H1 (cell line): ENCODE measurements around the gene KIF5A. TPM values are rescaled to one million over a fixed set of nuclear protein-coding genes. Genes with fewer than 3 reads are reported as not detected.

Source experiments
- CTCF ChIA-PET: fragments of 300-600 bp; sonication (Branson Sonifier 250); formaldehyde crosslinking; loops from one replicate; lab custom pipeline; 2021; ENCODE audit not compliant: partially characterized antibody; lab: Charles Lee
- POLR2A ChIA-PET: fragments of 300-600 bp; sonication (Branson Sonifier 250); formaldehyde crosslinking; loops from one replicate; lab custom pipeline; 2021; ENCODE audit warnings: inconsistent platforms; ENCODE audit not compliant: partially characterized antibody; lab: Charles Lee
- DNase-seq, 2 experiments: peaks; one replicate each; pipeline versions ENCODE4 v3.0.0 to v3.0.0-alpha.2; 2010 to 2022; ENCODE audit warnings: low spot score in 2 of 2, low read depth in 1 of 2, mixed read lengths in 1 of 2
- FAIRE-seq: peaks from 2 replicates; lab custom pipeline; 2011; peaks lifted over from hg19 to GRCh38; lab: Jason Lieb, UNC
- H2AFZ ChIP-seq: 2 replicates; pipeline ENCODE4 v1.8.1; 2012; ENCODE audit warnings: low read length, inconsistent platforms
- H2AK5ac ChIP-seq: 2 replicates; pipeline ENCODE4 v1.6.1; 2013; ENCODE audit warnings: low read depth, low read length
- H2BK120ac ChIP-seq: replicated peaks from 2 replicates; pipeline ENCODE3; 2013; ENCODE audit warnings: low read depth, low read length, inconsistent platforms
- H2BK12ac ChIP-seq: 2 replicates; pipeline ENCODE4 v1.6.1; 2013; ENCODE audit warnings: low read depth, low read length
- H2BK15ac ChIP-seq: 2 replicates; pipeline ENCODE4 v1.6.1; 2013; ENCODE audit warnings: low read length
- H2BK20ac ChIP-seq: 2 replicates; pipeline ENCODE4 v1.6.1; 2013; ENCODE audit warnings: low read length
- H2BK5ac ChIP-seq: 2 replicates; pipeline ENCODE4 v1.6.1; 2013; ENCODE audit warnings: low read depth, low read length
- H3K14ac ChIP-seq: 2 replicates; pipeline ENCODE4 v1.6.1; 2013; ENCODE audit warnings: inconsistent platforms; ENCODE audit not compliant: insufficient read length
- H3K18ac ChIP-seq: 2 replicates; pipeline ENCODE4 v1.6.1; 2013; ENCODE audit warnings: low read length; ENCODE audit errors: extremely low read depth
- H3K23ac ChIP-seq: 2 replicates; pipeline ENCODE4 v1.6.1; 2013; ENCODE audit warnings: inconsistent platforms; ENCODE audit not compliant: insufficient read length
- H3K23me2 ChIP-seq: 2 replicates; pipeline ENCODE4 v1.6.1; 2013; ENCODE audit warnings: low read depth, low read length
- H3K27ac ChIP-seq: 2 replicates; pipeline ENCODE4 v1.6.1; 2011; ENCODE audit warnings: low read depth, low read length, inconsistent platforms
- H3K27me3 ChIP-seq, 4 experiments: replicated peaks in 1 of 4; 1 replicate in 1 of 4; 2 replicates in 3 of 4; pipeline versions ENCODE4 v1.6.1 to v1.8.1; 2011 to 2013; ENCODE audit warnings: low read length in 3 of 4, mild to moderate bottlenecking in 3 of 4, inconsistent platforms in 2 of 4, mixed read lengths in 2 of 4, moderate library complexity in 1 of 4; ENCODE audit not compliant: control insufficient read depth in 3 of 4, insufficient read depth in 3 of 4; ENCODE audit errors: extremely low read depth in 1 of 4
- H3K36me3 ChIP-seq, 4 experiments: 2 replicates each; pipeline versions ENCODE4 v1.6.1 to v1.8.1; 2011 to 2013; ENCODE audit warnings: mild to moderate bottlenecking in 4 of 4, low read length in 3 of 4, moderate library complexity in 2 of 4, control low read depth in 1 of 4, inconsistent platforms in 1 of 4; ENCODE audit not compliant: insufficient read depth in 4 of 4, control insufficient read depth in 2 of 4
- H3K4ac ChIP-seq: replicated peaks from 2 replicates; pipeline ENCODE3; 2013; ENCODE audit warnings: low read length, low read depth, mixed read lengths, inconsistent platforms; ENCODE audit not compliant: insufficient read length
- H3K4me1 ChIP-seq, 4 experiments: replicated peaks in 1 of 4; 1 replicate in 1 of 4; 2 replicates in 3 of 4; pipeline versions ENCODE4 v1.6.1 to v1.8.1; 2011 to 2013; ENCODE audit warnings: low read length in 3 of 4, inconsistent platforms in 2 of 4, mixed read lengths in 1 of 4; ENCODE audit not compliant: insufficient read depth in 4 of 4, control insufficient read depth in 3 of 4
- H3K4me2 ChIP-seq, 2 experiments: 2 replicates each; pipeline versions ENCODE4 v1.6.1 to v1.8.1; 2011 to 2013; ENCODE audit warnings: low read depth in 2 of 2, low read length in 2 of 2, control low read depth in 1 of 2, inconsistent platforms in 1 of 2, mild to moderate bottlenecking in 1 of 2; ENCODE audit not compliant: insufficient read depth in 1 of 2
- H3K4me3 ChIP-seq, 4 experiments: fragments of 200-600, 300-600 bp in 1 of 4; sonication (generic), shearing (Covaris generic), sonication (Bioruptor Twin) in 1 of 4; 2 replicates each; pipeline versions ENCODE4 v1.5.1 to v1.8.1; 2011 to 2016; ENCODE audit warnings: low read length in 4 of 4, low read depth in 3 of 4, control low read depth in 2 of 4, inconsistent platforms in 2 of 4, mild to moderate bottlenecking in 2 of 4, mixed read lengths in 1 of 4, moderate library complexity in 1 of 4; ENCODE audit not compliant: insufficient read depth in 2 of 4; ENCODE audit errors: extremely low read depth in 1 of 4
- H3K56ac ChIP-seq: replicated peaks from 2 replicates; pipeline ENCODE3; 2013; ENCODE audit warnings: low read depth, mild to moderate bottlenecking, mixed read lengths, low read length, inconsistent platforms; ENCODE audit not compliant: insufficient read length
- H3K79me1 ChIP-seq: 2 replicates; pipeline ENCODE4 v1.6.1; 2013; ENCODE audit warnings: low read depth, low read length, control low read depth
- H3K79me2 ChIP-seq, 2 experiments: 2 replicates each; pipeline versions ENCODE4 v1.6.1 to v1.8.1; 2012 to 2013; ENCODE audit warnings: low read length in 2 of 2, mild to moderate bottlenecking in 2 of 2, inconsistent platforms in 1 of 2; ENCODE audit not compliant: insufficient read depth in 2 of 2, control insufficient read depth in 1 of 2
- H3K9ac ChIP-seq, 4 experiments: replicated peaks in 1 of 4; 1 replicate in 1 of 4; 2 replicates in 3 of 4; pipeline versions ENCODE4 v1.6.1 to v1.8.1; 2011 to 2013; ENCODE audit warnings: low read depth in 3 of 4, low read length in 3 of 4, control low read depth in 2 of 4, mild to moderate bottlenecking in 2 of 4, moderate library complexity in 2 of 4, inconsistent platforms in 1 of 4; ENCODE audit errors: extremely low read depth in 1 of 4
- H3K9me3 ChIP-seq, 2 experiments: 2 replicates each; pipeline versions ENCODE4 v1.6.1 to v1.8.1; 2012 to 2013; ENCODE audit warnings: mild to moderate bottlenecking in 2 of 2, moderate library complexity in 2 of 2, control low read depth in 1 of 2, inconsistent platforms in 1 of 2, low read depth in 1 of 2, low read length in 1 of 2, mixed read lengths in 1 of 2; ENCODE audit not compliant: insufficient read depth in 2 of 2
- H4K20me1 ChIP-seq, 2 experiments: replicated peaks in 1 of 2; 2 replicates each; pipeline versions ENCODE3 to v1.8.1; 2011 to 2013; ENCODE audit warnings: inconsistent platforms in 2 of 2, low read length in 2 of 2, mild to moderate bottlenecking in 1 of 2; ENCODE audit not compliant: insufficient read depth in 2 of 2, control insufficient read depth in 1 of 2
- H4K5ac ChIP-seq: 2 replicates; pipeline ENCODE4 v1.6.1; 2013; ENCODE audit warnings: low read length, low read depth, mixed read lengths, inconsistent platforms; ENCODE audit not compliant: insufficient read length
- H4K8ac ChIP-seq: 2 replicates; pipeline ENCODE4 v1.8.0; 2013; ENCODE audit warnings: mild to moderate bottlenecking, moderate library complexity, low read length, inconsistent platforms; ENCODE audit not compliant: insufficient read depth; ENCODE audit errors: extremely low read depth
- H4K91ac ChIP-seq: replicated peaks from 2 replicates; pipeline ENCODE3; 2013; ENCODE audit warnings: low read length, mixed read lengths, inconsistent platforms; ENCODE audit not compliant: insufficient read length
- CBX5 ChIP-seq: fragments of 300-800, 300-1000 bp; sonication (generic); IDR thresholded peaks from 2 replicates; pipeline ENCODE4 v1.7.1; 2016; ENCODE audit warnings: antibody characterized with exemption, low read length, low read depth
- EP300 ChIP-seq, 2 experiments: IDR thresholded peaks; 1 replicate in 1 of 2; 2 replicates in 1 of 2; pipeline ENCODE4 v1.6.1; 2011 to 2012; ENCODE audit warnings: low read depth in 2 of 2, low read length in 2 of 2, mild to moderate bottlenecking in 2 of 2, borderline replicate concordance in 1 of 2, inconsistent platforms in 1 of 2, moderate library complexity in 1 of 2
- HDAC6 ChIP-seq: IDR thresholded peaks from one replicate; pipeline ENCODE4 v1.7.1; 2012; ENCODE audit warnings: low read depth, mild to moderate bottlenecking, inconsistent platforms, low read length, moderate library complexity
- KDM4A ChIP-seq: IDR thresholded peaks from one replicate; pipeline ENCODE4 v1.7.1; 2012; ENCODE audit warnings: low read depth, mild to moderate bottlenecking, moderate library complexity, low read length, inconsistent platforms; ENCODE audit not compliant: severe bottlenecking
- KDM5A ChIP-seq: fragments of 200-600 bp; IDR thresholded peaks from 2 replicates; pipeline ENCODE4 v1.7.1; 2012; ENCODE audit warnings: mild to moderate bottlenecking, low read length, inconsistent platforms, mixed read lengths
- POU5F1 ChIP-seq: IDR thresholded peaks from 2 replicates; pipeline ENCODE4 v1.6.1; 2011; ENCODE audit warnings: low read depth, mild to moderate bottlenecking, low read length, moderate library complexity
- RBBP5 ChIP-seq: IDR thresholded peaks from 2 replicates; pipeline ENCODE4 v1.7.1; 2012; ENCODE audit warnings: low read depth, mild to moderate bottlenecking, inconsistent platforms, low read length, moderate library complexity, borderline replicate concordance
- SP2 ChIP-seq: IDR thresholded peaks from 2 replicates; pipeline ENCODE4 v1.6.1; 2012; ENCODE audit warnings: mild to moderate bottlenecking, low read length, inconsistent platforms
- TCF12 ChIP-seq: IDR thresholded peaks from 2 replicates; pipeline ENCODE4 v1.6.1; 2011; ENCODE audit warnings: low read depth, mild to moderate bottlenecking, low read length
- WGBS, 2 experiments: shearing (Covaris generic) in 1 of 2; methylation state at CpG; one replicate each; pipeline versions ENCODE4 v1.1.6 to v1.1.7; 2013 to 2015; ENCODE audit warnings: low lambda C conversion rate in 2 of 2, mixed read lengths in 2 of 2, inconsistent platforms in 1 of 2, low coverage in 1 of 2, missing lambda C conversion rate in 1 of 2; ENCODE audit not compliant: insufficient replicate concordance in 2 of 2, insufficient coverage in 1 of 2, insufficient read length in 1 of 2; ENCODE audit errors: extremely low coverage in 1 of 2, missing lambda C conversion rate in 1 of 2; 5-methylcytosine and 5-hydroxymethylcytosine counted together
- polyA plus RNA-seq, 7 experiments: library from polyadenylated mRNA; depleted of rRNA in 3 of 7; stranded (reverse) in 5 of 7; unstranded in 2 of 7; fragments of >200 nt in 5 of 7; fragments of 200-250 nt in 2 of 7; gene quantifications; 1 replicate in 5 of 7; 2 replicates in 1 of 7; 4 replicates in 1 of 7; pipeline versions ENCODE4 v1.2.1 to v1.2.3, GENCODE V29; 2011 to 2013; ENCODE audit warnings: missing spikeins in 2 of 7, mixed read lengths in 2 of 7
- total RNA-seq: library from RNA; stranded (reverse); fragmentation: NEBNext Ultra II Directional; extraction: Animal tissue kit (Norgen Biotek cat#: 25700); gene quantifications from 2 replicates; pipeline ENCODE4 v1.2.1, GENCODE V29; 2021
- TF ChIP-seq, protein P1 (sequence below): IDR thresholded peaks from 2 replicates; pipeline ENCODE4 v1.6.1; 2012; ENCODE audit warnings: low read length, inconsistent platforms
- TF ChIP-seq, protein P2 (sequence below): IDR thresholded peaks from 2 replicates; pipeline ENCODE4 v1.6.1; 2011; ENCODE audit warnings: low read depth, mild to moderate bottlenecking, low read length; ENCODE audit not compliant: insufficient read depth

Gene KIF5A
- total and polyA plus RNA-seq, 2 of the 8 experiments (the other 6 are each of a cell fraction or from before 2014, with no cell fraction given) = 10.7 to 21.9 TPM

DNA sequence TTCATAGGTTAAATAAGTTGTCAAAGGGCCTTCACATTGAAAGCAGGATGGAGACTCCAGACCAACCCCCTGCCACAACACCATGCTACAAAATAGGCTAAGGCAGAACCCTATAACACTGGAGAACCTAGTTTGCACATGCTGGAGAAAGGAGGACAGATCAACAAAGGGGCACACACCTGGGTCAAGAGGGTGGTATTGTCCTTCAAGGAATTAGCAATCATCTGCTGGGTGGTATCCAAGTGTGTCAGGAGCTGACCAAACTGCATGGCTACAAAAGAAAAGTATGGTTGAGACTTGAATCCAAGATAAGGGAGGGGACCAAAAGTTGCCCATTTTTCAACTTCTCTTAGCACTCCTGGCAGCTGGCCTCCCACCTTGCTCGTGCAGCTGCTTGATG, 18.0 kb upstream of the KIF5A start:
- Histone ChIP-seq H2AK5ac (no peak overlapping the region), H2AFZ (no peak overlapping the region), H4K91ac (no peak overlapping the region), H2BK5ac (no peak overlapping the region), H4K20me1 (peaks cover 1 to 8% of the 10 kb centered on the region in 2 experiments), H3K27me3 (peaks cover 0 to 1% (median 0%) of the 10 kb centered on the region in 4 experiments; a peak in 1 of 7 replicates), H3K36me3 (peaks cover 14 to 75% (median 54%) of the 10 kb centered on the region in 4 experiments; a peak in 7 of 8 replicates), H3K9ac (no peak overlapping the region), H3K4me3 (no peak overlapping the region), H3K79me1 (no peaks in the 10 kb centered on the region), H3K23ac (no peak overlapping the region), H4K8ac (no peak overlapping the region), H4K5ac (no peak overlapping the region), H3K18ac (no peak overlapping the region), H3K9me3 (no peaks in the 10 kb centered on the region), H2BK120ac (no peak overlapping the region), H2BK15ac (no peak overlapping the region), H3K27ac (no peak overlapping the region), H3K4me1 (peaks cover 0 to 2% (median 0%) of the 10 kb centered on the region in 4 experiments; a peak in 1 of 7 replicates), H3K4ac (no peak overlapping the region), H3K4me2 (no peak overlapping the region), H2BK12ac (no peak overlapping the region), H3K23me2 (no peaks in the 10 kb centered on the region), H3K56ac (no peak overlapping the region), H3K79me2 (no peaks in the 10 kb centered on the region), H2BK20ac (no peak overlapping the region), H3K14ac (no peak overlapping the region)
- no peak for DNase-seq
- POLR2A ChIA-PET = interaction anchor here (1.0 to 8.9 kb wide), 7 partner anchors 8 to 40 kb away, joined by 3 to 65 read pairs (median 12); partner anchors contain the start of genes DCTN2, DDIT3 and MBD6
- CTCF ChIA-PET = interaction anchor here (0.6 to 2.0 kb wide), 7 partner anchors 9 to 407 kb away, joined by 3 to 7 read pairs (median 4); partner anchors contain the start of genes DCTN2 and MBD6
- WGBS, 2 experiments = 100% methylated on average over 1 of the region's 1 CpG; no CpG with 5 or more reads in 1 of the 2 experiments
- FAIRE-seq = no peak
- TF ChIP-seq SP2 = no peak
- TF ChIP-seq, protein P1, sequence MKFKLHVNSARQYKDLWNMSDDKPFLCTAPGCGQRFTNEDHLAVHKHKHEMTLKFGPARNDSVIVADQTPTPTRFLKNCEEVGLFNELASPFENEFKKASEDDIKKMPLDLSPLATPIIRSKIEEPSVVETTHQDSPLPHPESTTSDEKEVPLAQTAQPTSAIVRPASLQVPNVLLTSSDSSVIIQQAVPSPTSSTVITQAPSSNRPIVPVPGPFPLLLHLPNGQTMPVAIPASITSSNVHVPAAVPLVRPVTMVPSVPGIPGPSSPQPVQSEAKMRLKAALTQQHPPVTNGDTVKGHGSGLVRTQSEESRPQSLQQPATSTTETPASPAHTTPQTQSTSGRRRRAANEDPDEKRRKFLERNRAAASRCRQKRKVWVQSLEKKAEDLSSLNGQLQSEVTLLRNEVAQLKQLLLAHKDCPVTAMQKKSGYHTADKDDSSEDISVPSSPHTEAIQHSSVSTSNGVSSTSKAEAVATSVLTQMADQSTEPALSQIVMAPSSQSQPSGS = no peak
- no peak for TF ChIP-seq TCF12
- TF ChIP-seq EP300 (IDR thresholded peaks at IDR 0.05; ENCODE audit: borderline replicate concordance in 1 of 2, low read depth in 2 of 2, low read length in 2 of 2) = no peak
- TF ChIP-seq KDM5A = no peak
- TF ChIP-seq RBBP5 = no peak
- TF ChIP-seq, protein P2, sequence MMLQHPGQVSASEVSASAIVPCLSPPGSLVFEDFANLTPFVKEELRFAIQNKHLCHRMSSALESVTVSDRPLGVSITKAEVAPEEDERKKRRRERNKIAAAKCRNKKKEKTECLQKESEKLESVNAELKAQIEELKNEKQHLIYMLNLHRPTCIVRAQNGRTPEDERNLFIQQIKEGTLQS = no peak
- no peak for TF ChIP-seq HDAC6
- no peak for TF ChIP-seq CBX5
- no peak for TF ChIP-seq KDM4A
- no peak for TF ChIP-seq POU5F1
